ENCODE measurements around the gene PLPPR2.
"Not testable (repeated sequence)": the region's sequence is repeated elsewhere in the genome, so short reads cannot be mapped to it uniquely, and the experiment has no call there.

PLPPR2 gene

GRCh38 chr19:11375143-11375948 is 20.1 kb downstream of the PLPPR2 start:
- H3K27ac ChIP-seq (ENCODE audit: low read depth, low read length), result peak overlapping the region; percentile 44; the same call in 1 of the 2 replicates
- peaks cover 13% of the 10 kb centered on the region for H3K4me1 ChIP-seq (ENCODE audit: control insufficient read depth, insufficient read depth, low read length)
- no peaks in the 10 kb centered on the region for H3K9me3 ChIP-seq (ENCODE audit: control insufficient read depth, insufficient read depth, low read depth, low read length)
- no peaks in the 10 kb centered on the region for H3K36me3 ChIP-seq (ENCODE audit: control insufficient read depth, insufficient read depth, low read length)
- H3K27me3 ChIP-seq (ENCODE audit: control insufficient read depth, insufficient read depth, low read length), result no peaks in the 10 kb centered on the region
- H3K4me3 ChIP-seq (ENCODE audit: low read depth, low read length), result peak overlapping the region; percentile 78
- H3K9ac ChIP-seq (ENCODE audit: low read length), result peak overlapping the region; percentile 41

GRCh38 chr19:11377237-11377636 is 22.0 kb downstream of the PLPPR2 start:
- no peaks in the 10 kb centered on the region for H3K36me3 ChIP-seq (ENCODE audit: control insufficient read depth, insufficient read depth, low read length)
- H3K9me3 ChIP-seq (ENCODE audit: control insufficient read depth, insufficient read depth, low read depth, low read length), result no peaks in the 10 kb centered on the region
- H3K4me3 ChIP-seq (ENCODE audit: low read depth, low read length), result no peak overlapping the region
- H3K27me3 ChIP-seq (ENCODE audit: control insufficient read depth, insufficient read depth, low read length), result no peaks in the 10 kb centered on the region
- H3K4me1 ChIP-seq (ENCODE audit: control insufficient read depth, insufficient read depth, low read length), result peaks cover 16% of the 10 kb centered on the region
- H3K9ac ChIP-seq (ENCODE audit: low read length), result no peak overlapping the region
- H3K27ac ChIP-seq (ENCODE audit: low read depth, low read length), result no peak overlapping the region

GRCh38 chr19:11377756-11378155 is 22.5 kb downstream of the PLPPR2 start:
- no peak overlapping the region for H3K4me3 ChIP-seq (ENCODE audit: low read depth, low read length)
- H3K36me3 ChIP-seq (ENCODE audit: control insufficient read depth, insufficient read depth, low read length), result no peaks in the 10 kb centered on the region
- H3K27me3 ChIP-seq (ENCODE audit: control insufficient read depth, insufficient read depth, low read length), result no peaks in the 10 kb centered on the region
- no peak overlapping the region for H3K9ac ChIP-seq (ENCODE audit: low read length)
- peaks cover 16% of the 10 kb centered on the region for H3K4me1 ChIP-seq (ENCODE audit: control insufficient read depth, insufficient read depth, low read length)
- no peak overlapping the region for H3K27ac ChIP-seq (ENCODE audit: low read depth, low read length)
- H3K9me3 ChIP-seq (ENCODE audit: control insufficient read depth, insufficient read depth, low read depth, low read length), result no peaks in the 10 kb centered on the region

GRCh38 chr19:11378319-11379189 is 23.3 kb downstream of the PLPPR2 start:
- H3K9me3 ChIP-seq (ENCODE audit: control insufficient read depth, insufficient read depth, low read depth, low read length), result no peaks in the 10 kb centered on the region
- no peaks in the 10 kb centered on the region for H3K27me3 ChIP-seq (ENCODE audit: control insufficient read depth, insufficient read depth, low read length)
- H3K4me1 ChIP-seq (ENCODE audit: control insufficient read depth, insufficient read depth, low read length), result peaks cover 16% of the 10 kb centered on the region
- no peak overlapping the region for H3K27ac ChIP-seq (ENCODE audit: low read depth, low read length)
- no peaks in the 10 kb centered on the region for H3K36me3 ChIP-seq (ENCODE audit: control insufficient read depth, insufficient read depth, low read length)
- no peak overlapping the region for H3K4me3 ChIP-seq (ENCODE audit: low read depth, low read length)
- H3K9ac ChIP-seq (ENCODE audit: low read length), result no peak overlapping the region

GRCh38 chr19:11379269-11379845 is 24.1 kb downstream of the PLPPR2 start:
- not testable (repeated sequence) for H3K27me3 ChIP-seq (ENCODE audit: control insufficient read depth, insufficient read depth, low read length); H3K36me3 ChIP-seq (ENCODE audit: control insufficient read depth, insufficient read depth, low read length); H3K9ac ChIP-seq (ENCODE audit: low read length); H3K27ac ChIP-seq (ENCODE audit: low read depth, low read length); H3K9me3 ChIP-seq (ENCODE audit: control insufficient read depth, insufficient read depth, low read depth, low read length); H3K4me3 ChIP-seq (ENCODE audit: low read depth, low read length)
- peaks cover 10% of the 10 kb centered on the region; the same call in 1 of the 2 replicates for H3K4me1 ChIP-seq (ENCODE audit: control insufficient read depth, insufficient read depth, low read length)

- peaks cover 10% of the 10 kb centered on the region; the same call in 1 of the 2 replicates for H3K4me1 ChIP-seq (ENCODE audit: control insufficient read depth, insufficient read depth, low read length)
- no peaks in the 10 kb centered on the region for H3K36me3 ChIP-seq (ENCODE audit: control insufficient read depth, insufficient read depth, low read length)
- no peak overlapping the region for H3K9ac ChIP-seq (ENCODE audit: low read length)
- peak overlapping the region; percentile 75 for H3K4me3 ChIP-seq (ENCODE audit: low read depth, low read length)
- H3K9me3 ChIP-seq (ENCODE audit: control insufficient read depth, insufficient read depth, low read depth, low read length), result no peaks in the 10 kb centered on the region
- no peak overlapping the region for H3K27ac ChIP-seq (ENCODE audit: low read depth, low read length)
- H3K27me3 ChIP-seq (ENCODE audit: control insufficient read depth, insufficient read depth, low read length), result no peaks in the 10 kb centered on the region
These were observed 24.7 kb downstream of the PLPPR2 start for GRCh38 chr19:11379857-11380350.

GRCh38 chr19:11380653-11381537 is 25.7 kb downstream of the PLPPR2 start:
- Histone ChIP-seq H3K36me3 (ENCODE audit: control insufficient read depth, insufficient read depth, low read length) (no peaks in the 10 kb centered on the region), H3K9ac (ENCODE audit: low read length) (peak overlapping the region; percentile 75), H3K27me3 (ENCODE audit: control insufficient read depth, insufficient read depth, low read length) (no peaks in the 10 kb centered on the region), H3K4me3 (ENCODE audit: low read depth, low read length) (peak overlapping the region; percentile 75), H3K9me3 (ENCODE audit: control insufficient read depth, insufficient read depth, low read depth, low read length) (no peaks in the 10 kb centered on the region), H3K27ac (ENCODE audit: low read depth, low read length) (peak overlapping the region; percentile 44), H3K4me1 (ENCODE audit: control insufficient read depth, insufficient read depth, low read length) (0 out of 2 replicates have a peak, but pooled peaks cover 6% of the 10 kb centered on the region)

- no peaks in the 10 kb centered on the region for H3K9me3 ChIP-seq (ENCODE audit: control insufficient read depth, insufficient read depth, low read depth, low read length)
- H3K36me3 ChIP-seq (ENCODE audit: control insufficient read depth, insufficient read depth, low read length), result no peaks in the 10 kb centered on the region
- no peaks in the 10 kb centered on the region for H3K27me3 ChIP-seq (ENCODE audit: control insufficient read depth, insufficient read depth, low read length)
- H3K9ac ChIP-seq (ENCODE audit: low read length), result no peak overlapping the region
- no peak overlapping the region for H3K27ac ChIP-seq (ENCODE audit: low read depth, low read length)
- H3K4me3 ChIP-seq (ENCODE audit: low read depth, low read length), result peak overlapping the region; percentile 69
- H3K4me1 ChIP-seq (ENCODE audit: control insufficient read depth, insufficient read depth, low read length), result 0 out of 2 replicates have a peak, but pooled peaks cover 6% of the 10 kb centered on the region
These were observed 27.9 kb downstream of the PLPPR2 start for GRCh38 chr19:11382898-11383705.

- Histone ChIP-seq H3K4me3 (ENCODE audit: low read depth, low read length) (peak overlapping the region; percentile 69), H3K9ac (ENCODE audit: low read length) (peak overlapping the region; percentile 57)
These were observed 28.4 kb downstream of the PLPPR2 start for GRCh38 chr19:11383706-11384048.

More at GRCh38 chr19:11383706-11384048, 28.4 kb downstream of the PLPPR2 start:
- Histone ChIP-seq H3K27me3 (ENCODE audit: control insufficient read depth, insufficient read depth, low read length) (no peaks in the 10 kb centered on the region), H3K36me3 (ENCODE audit: control insufficient read depth, insufficient read depth, low read length) (no peaks in the 10 kb centered on the region), H3K4me1 (ENCODE audit: control insufficient read depth, insufficient read depth, low read length) (0 out of 2 replicates have a peak, but pooled peaks cover 6% of the 10 kb centered on the region), H3K27ac (ENCODE audit: low read depth, low read length) (no peak overlapping the region), H3K9me3 (ENCODE audit: control insufficient read depth, insufficient read depth, low read depth, low read length) (no peaks in the 10 kb centered on the region)
